ENCODE data around the gene ZDHHC7.

- TF ChIP-seq JUN (IDR thresholded peaks at IDR 0.05): no peak
- TF ChIP-seq CTCF (IDR thresholded peaks at IDR 0.05): no peak
- no peak for TF ChIP-seq RCOR1 (IDR thresholded peaks at IDR 0.05; ENCODE audit: low read depth, low read length)
- TF ChIP-seq RAD21 (conservative IDR thresholded peaks at IDR 0.05 in 1 of 2, IDR thresholded peaks at IDR 0.05 in 1 of 2): no peak
These were observed 18.7 kb upstream of the ZDHHC7 start for GRCh38 chr16:85029981-85030401.
